GM12878 (cell line): ENCODE measurements around the gene MVK. TPM values are rescaled to one million over a fixed set of nuclear protein-coding genes. Genes with fewer than 3 reads are reported as not detected.

Source experiments
- ATAC-seq: fragments of 200-7000 bp; cut with Tn5 transposase; 3 replicates; pipeline ENCODE4 v1.9.1; 2020; ENCODE audit warnings: mild to moderate bottlenecking, moderate library complexity
- BruUV-seq: library from RNA; stranded (reverse); fragments of 400-500 nt; replicated peaks from 2 replicates; lab custom pipeline; 2021; lab: Mats Ljungman, UMichigan
- CTCF ChIA-PET: fragments of 300-600 bp; sonication (Branson Sonifier 250); formaldehyde crosslinking; extraction: SDS; loops from one replicate; lab custom pipeline; 2021; ENCODE audit warnings: inconsistent platforms; lab: Yijun Ruan, JAX
- POLR2A ChIA-PET: fragments of 350-600 bp; formaldehyde crosslinking; extraction: SDS; loops from one replicate; lab custom pipeline; 2021; ENCODE audit warnings: inconsistent platforms; lab: Charles Lee
- RAD21 ChIA-PET: fragments of 300-600 bp; sonication (Branson Sonifier 250); formaldehyde crosslinking; loops from one replicate; lab custom pipeline; 2023; ENCODE audit warnings: antibody characterized with exemption; ENCODE audit not compliant: unreplicated experiment; lab: Charles Lee
- SMC1A ChIA-PET: fragments of 300-600 bp; sonication (Branson Sonifier 250); formaldehyde crosslinking; loops from one replicate; lab custom pipeline; 2023; ENCODE audit not compliant: unreplicated experiment, uncharacterized antibody; lab: Charles Lee
- DNase-seq: peaks from one replicate; pipeline ENCODE4 v3.0.0-alpha.2; 2011; ENCODE audit warnings: low read depth, low spot score
- FAIRE-seq: peaks from 3 replicates; lab custom pipeline; 2011; peaks lifted over from hg19 to GRCh38; lab: Jason Lieb, UNC
- H2AFZ ChIP-seq: 2 replicates; pipeline ENCODE4 v1.6.0; 2011; ENCODE audit warnings: low read depth, low read length, control low read depth; ENCODE audit not compliant: control insufficient read depth
- H3K27ac ChIP-seq: 2 replicates; pipeline ENCODE4 v1.5.1; 2011; ENCODE audit warnings: control low read depth; ENCODE audit not compliant: control insufficient read depth, insufficient read depth
- H3K27me3 ChIP-seq, 2 experiments: replicated peaks in 1 of 2; 2 replicates each; pipeline versions ENCODE4 v1.6.0 to v1.6.1; 2011; ENCODE audit warnings: low read length in 1 of 2; ENCODE audit not compliant: control insufficient read depth in 2 of 2, insufficient read depth in 2 of 2
- H3K36me3 ChIP-seq, 2 experiments: 2 replicates each; pipeline ENCODE4 v1.5.1; 2011; ENCODE audit warnings: low read length in 1 of 2; ENCODE audit not compliant: control insufficient read depth in 2 of 2, insufficient read depth in 2 of 2
- H3K4me1 ChIP-seq: 2 replicates; pipeline ENCODE4 v1.6.1; 2011; ENCODE audit warnings: mild to moderate bottlenecking, low read length, moderate library complexity, mixed read lengths; ENCODE audit not compliant: control insufficient read depth, insufficient read depth
- H3K4me2 ChIP-seq: 2 replicates; pipeline ENCODE4 v1.6.0; 2011; ENCODE audit warnings: control low read depth; ENCODE audit not compliant: control insufficient read depth, insufficient read depth
- H3K4me3 ChIP-seq: fragments of 200-600 bp; sonication (generic); 2 replicates; pipeline ENCODE4 v1.5.1; 2016
- H3K79me2 ChIP-seq: 2 replicates; pipeline ENCODE4 v1.6.0; 2011; ENCODE audit warnings: low read length; ENCODE audit not compliant: control insufficient read depth, insufficient read depth
- H3K9ac ChIP-seq: 2 replicates; pipeline ENCODE4 v1.8.0; 2011; ENCODE audit warnings: low read length, control low read depth, mixed read lengths; ENCODE audit not compliant: control insufficient read depth, insufficient read depth
- H3K9me3 ChIP-seq: replicated peaks from 3 replicates; pipeline ENCODE4 v1.5.1; 2011; ENCODE audit warnings: mild to moderate bottlenecking, low read length; ENCODE audit not compliant: control insufficient read depth, insufficient read depth
- H4K20me1 ChIP-seq: 2 replicates; pipeline ENCODE4 v1.6.0; 2011; ENCODE audit not compliant: control insufficient read depth, insufficient read depth
- CBX3 ChIP-seq: fragments of 200-600 bp; sonication (generic); IDR thresholded peaks from 2 replicates; pipeline ENCODE4 v1.6.1; 2016; ENCODE audit warnings: low read depth, borderline replicate concordance
- CREB1 ChIP-seq: IDR thresholded peaks from 2 replicates; pipeline ENCODE4 v1.6.1; 2012; ENCODE audit warnings: low read depth, mild to moderate bottlenecking, inconsistent platforms
- EP300 ChIP-seq, 2 experiments: fragments of 150-350 bp in 1 of 2; IDR thresholded peaks; 2 replicates each; pipeline ENCODE4 v1.6.1; 2011 to 2012; ENCODE audit warnings: low read depth in 2 of 2, low read length in 2 of 2, borderline replicate concordance in 1 of 2, improper control_type of control experiment in 1 of 2, inconsistent platforms in 1 of 2; ENCODE audit not compliant: control insufficient read depth in 1 of 2
- IKZF1 ChIP-seq: fragments of 450-650 bp; conservative IDR thresholded peaks from 2 replicates; pipeline ENCODE4 v1.6.1; 2017; ENCODE audit warnings: antibody characterized with exemption, mild to moderate bottlenecking
- NFXL1 ChIP-seq: fragments of 450-650 bp; IDR thresholded peaks from 2 replicates; pipeline ENCODE4 v1.6.1; 2017; ENCODE audit warnings: antibody characterized with exemption, mild to moderate bottlenecking, borderline replicate concordance
- POLR2A ChIP-seq: IDR thresholded peaks from 2 replicates; pipeline ENCODE4 v1.6.1; 2011; ENCODE audit warnings: low read depth, mild to moderate bottlenecking, low read length
- POLR2AphosphoS2 ChIP-seq: IDR thresholded peaks from 2 replicates; pipeline ENCODE4 v1.6.1; 2011; ENCODE audit warnings: low read depth, mild to moderate bottlenecking, low read length, improper control_type of control experiment, moderate library complexity
- RAD51 ChIP-seq: fragments of 450-650 bp; IDR thresholded peaks from 2 replicates; pipeline ENCODE4 v1.6.1; 2016; ENCODE audit warnings: moderate library complexity, mild to moderate bottlenecking, inconsistent platforms
- RUNX3 ChIP-seq: IDR thresholded peaks from 2 replicates; pipeline ENCODE4 v1.6.1; 2012; ENCODE audit warnings: low read length, inconsistent platforms
- SIN3A ChIP-seq: IDR thresholded peaks from 2 replicates; pipeline ENCODE4 v1.6.1; 2012; ENCODE audit warnings: low read depth, low read length, improper control_type of control experiment
- SPI1 ChIP-seq: IDR thresholded peaks from 2 replicates; pipeline ENCODE4 v1.6.1; 2011; ENCODE audit warnings: low read depth, mild to moderate bottlenecking, low read length, moderate library complexity, borderline replicate concordance; ENCODE audit not compliant: insufficient read depth
- SUPT20H ChIP-seq: IDR thresholded peaks from 2 replicates; pipeline ENCODE4 v1.6.1; 2011; ENCODE audit warnings: low read depth, mild to moderate bottlenecking, low read length, moderate library complexity, borderline replicate concordance; ENCODE audit not compliant: control insufficient read depth
- TBL1XR1 ChIP-seq: IDR thresholded peaks from 2 replicates; pipeline ENCODE4 v1.6.1; 2012; ENCODE audit warnings: low read depth, low read length, improper control_type of control experiment
- ZNF384 ChIP-seq: IDR thresholded peaks from 2 replicates; pipeline ENCODE4 v1.6.1; 2012; ENCODE audit warnings: low read depth, mild to moderate bottlenecking, low read length, improper control_type of control experiment, borderline replicate concordance
- WGBS: methylation state at CpG from one replicate; pipeline ENCODE4 v1.1.6; 2016; ENCODE audit warnings: low lambda C conversion rate; ENCODE audit not compliant: insufficient replicate concordance, insufficient coverage; ENCODE audit errors: missing lambda C conversion rate; 5-methylcytosine and 5-hydroxymethylcytosine counted together
- in situ Hi-C: fragments of 300-500 bp; cut with MboI; formaldehyde crosslinking; loops from 9 replicates; pipeline ENCODE4 v1.14.3; 2018; ENCODE audit warnings: mixed read lengths
- intact Hi-C: fragments of 100-400 bp; cut with micrococcal nuclease; formaldehyde crosslinking; loops from one replicate; pipeline ENCODE4 v1.14.2; 2022; ENCODE audit not compliant: unreplicated experiment
- polyA plus RNA-seq, 11 experiments: library from polyadenylated mRNA; depleted of rRNA in 4 of 11; unstranded in 6 of 11; stranded (reverse) in 5 of 11; fragments of >200 nt; fragmentation: Nextera tagmentation in 4 of 11; fragmentation: Illumina TruSeq in 1 of 11; extraction: Ambion mirVana in 4 of 11; extraction: Trizol in 1 of 11; gene quantifications; 1 replicate in 1 of 11; 2 replicates in 10 of 11; pipeline versions ENCODE4 v1.2.1 to v1.2.3, GENCODE V29; 2011 to 2016; ENCODE audit warnings: inconsistent platforms in 2 of 11, missing spikeins in 2 of 11, low read depth in 1 of 11
- total RNA-seq, 4 experiments: library from RNA; depleted of rRNA in 3 of 4; stranded (reverse); fragments of >200 nt in 3 of 4; fragmentation: Illumina TruSeq in 1 of 4; extraction: Trizol in 1 of 4; gene quantifications; 2 replicates each; pipeline versions ENCODE4 v1.2.1 to v1.2.3, GENCODE V29; 2013 to 2021
- TF ChIP-seq, protein P1 (sequence below): fragments of 450-650 bp; formaldehyde crosslinking; IDR thresholded peaks from 2 replicates; pipeline ENCODE4 v1.4.0; 2022; ENCODE audit warnings: mild to moderate bottlenecking, moderate library complexity
- TF ChIP-seq, protein P2 (sequence below): IDR thresholded peaks from 2 replicates; pipeline ENCODE4 v1.6.1; 2011; ENCODE audit warnings: low read depth, mild to moderate bottlenecking, low read length, moderate library complexity, borderline replicate concordance; ENCODE audit errors: extremely low read depth
- TF ChIP-seq, protein P3 (sequence below): fragments of 450-650 bp; IDR thresholded peaks from 2 replicates; pipeline ENCODE4 v1.6.1; 2018; ENCODE audit warnings: mild to moderate bottlenecking, low read depth, moderate library complexity; ENCODE audit not compliant: partially characterized antibody

Gene MVK
- total and polyA plus RNA-seq, 10 of the 15 experiments (the other 5 are each of a cell fraction or from before 2014, with no cell fraction given): 0.24 to 46.7 (median 31.9) TPM

DNA sequence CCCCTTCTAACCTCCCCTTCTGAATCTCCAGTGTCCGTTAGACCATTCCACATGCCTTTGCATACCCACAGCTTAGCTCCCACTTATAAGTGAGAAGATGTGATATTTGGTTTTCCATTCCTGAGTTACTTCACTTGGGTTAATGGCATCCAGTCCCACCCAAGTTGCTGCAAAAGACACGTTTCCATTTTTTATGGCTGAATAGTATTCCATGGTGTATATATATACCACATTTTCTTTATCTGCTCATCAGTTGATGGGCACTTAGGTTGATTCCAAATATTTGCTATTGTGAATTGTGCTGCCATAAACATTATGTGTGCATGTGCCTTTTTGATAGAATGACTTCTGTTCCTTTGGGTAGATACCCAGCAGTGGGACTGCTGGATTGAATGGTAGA, 67.8 kb downstream of the MVK start:
- in situ Hi-C loops: no loop called here
- FAIRE-seq: no peak

More for the DNA sequence above, 67.8 kb downstream of the MVK start:
- CTCF ChIA-PET: no interaction called here
- POLR2A ChIA-PET: interaction anchor here (0.6 kb wide), 1 partner anchor 125 kb away, joined by 8 read pairs; no protein-coding TSS in a partner anchor
- Histone ChIP-seq H4K20me1 (no peaks in the 10 kb centered on the region), H3K4me1 (no peaks in the 10 kb centered on the region), H3K79me2 (no peaks in the 10 kb centered on the region), H2AFZ (no peak overlapping the region), H3K9me3 (no peaks in the 10 kb centered on the region), H3K4me2 (no peak overlapping the region), H3K4me3 (no peak overlapping the region), H3K27ac (no peak overlapping the region), H3K36me3 (no peaks in the 10 kb centered on the region), H3K27me3 (no peaks in the 10 kb centered on the region; a peak in 2 of 4 replicates), H3K9ac (no peak overlapping the region)
- WGBS: 22% methylated on average over 2 of the region's 2 CpGs
- TF ChIP-seq, protein P1, sequence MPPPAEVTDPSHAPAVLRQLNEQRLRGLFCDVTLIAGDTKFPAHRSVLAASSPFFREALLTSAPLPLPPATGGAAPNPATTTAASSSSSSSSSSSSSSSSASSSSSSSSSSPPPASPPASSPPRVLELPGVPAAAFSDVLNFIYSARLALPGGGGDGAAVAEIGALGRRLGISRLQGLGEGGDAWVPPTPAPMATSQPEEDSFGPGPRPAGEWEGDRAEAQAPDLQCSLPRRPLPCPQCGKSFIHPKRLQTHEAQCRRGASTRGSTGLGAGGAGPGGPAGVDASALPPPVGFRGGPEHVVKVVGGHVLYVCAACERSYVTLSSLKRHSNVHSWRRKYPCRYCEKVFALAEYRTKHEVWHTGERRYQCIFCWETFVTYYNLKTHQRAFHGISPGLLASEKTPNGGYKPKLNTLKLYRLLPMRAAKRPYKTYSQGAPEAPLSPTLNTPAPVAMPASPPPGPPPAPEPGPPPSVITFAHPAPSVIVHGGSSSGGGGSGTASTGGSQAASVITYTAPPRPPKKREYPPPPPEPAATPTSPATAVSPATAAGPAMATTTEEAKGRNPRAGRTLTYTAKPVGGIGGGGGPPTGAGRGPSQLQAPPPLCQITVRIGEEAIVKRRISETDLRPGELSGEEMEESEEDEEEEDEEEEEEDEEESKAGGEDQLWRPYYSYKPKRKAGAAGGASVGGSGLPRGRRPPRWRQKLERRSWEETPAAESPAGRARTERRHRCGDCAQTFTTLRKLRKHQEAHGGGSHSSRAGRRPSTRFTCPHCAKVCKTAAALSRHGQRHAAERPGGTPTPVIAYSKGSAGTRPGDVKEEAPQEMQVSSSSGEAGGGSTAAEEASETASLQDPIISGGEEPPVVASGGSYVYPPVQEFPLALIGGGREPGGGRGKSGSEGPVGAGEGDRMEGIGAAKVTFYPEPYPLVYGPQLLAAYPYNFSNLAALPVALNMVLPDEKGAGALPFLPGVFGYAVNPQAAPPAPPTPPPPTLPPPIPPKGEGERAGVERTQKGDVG (CRISPR knock-in tag): no peak
- TF ChIP-seq SUPT20H (no peak), CREB1 (no peak), TBL1XR1 (no peak), SPI1 (no peak), SIN3A (no peak), NFXL1 (no peak), RAD51 (no peak), ZNF384 (no peak), IKZF1 (no peak), RUNX3 (no peak), POLR2A (no peak), EP300 (IDR thresholded peaks at IDR 0.05; ENCODE audit: borderline replicate concordance in 1 of 2, control insufficient read depth in 1 of 2, low read depth in 2 of 2, low read length in 2 of 2) (no peak), POLR2AphosphoS2 (no peak), CBX3 (no peak)
- TF ChIP-seq, protein P2, sequence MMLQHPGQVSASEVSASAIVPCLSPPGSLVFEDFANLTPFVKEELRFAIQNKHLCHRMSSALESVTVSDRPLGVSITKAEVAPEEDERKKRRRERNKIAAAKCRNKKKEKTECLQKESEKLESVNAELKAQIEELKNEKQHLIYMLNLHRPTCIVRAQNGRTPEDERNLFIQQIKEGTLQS: no peak
- TF ChIP-seq, protein P3, sequence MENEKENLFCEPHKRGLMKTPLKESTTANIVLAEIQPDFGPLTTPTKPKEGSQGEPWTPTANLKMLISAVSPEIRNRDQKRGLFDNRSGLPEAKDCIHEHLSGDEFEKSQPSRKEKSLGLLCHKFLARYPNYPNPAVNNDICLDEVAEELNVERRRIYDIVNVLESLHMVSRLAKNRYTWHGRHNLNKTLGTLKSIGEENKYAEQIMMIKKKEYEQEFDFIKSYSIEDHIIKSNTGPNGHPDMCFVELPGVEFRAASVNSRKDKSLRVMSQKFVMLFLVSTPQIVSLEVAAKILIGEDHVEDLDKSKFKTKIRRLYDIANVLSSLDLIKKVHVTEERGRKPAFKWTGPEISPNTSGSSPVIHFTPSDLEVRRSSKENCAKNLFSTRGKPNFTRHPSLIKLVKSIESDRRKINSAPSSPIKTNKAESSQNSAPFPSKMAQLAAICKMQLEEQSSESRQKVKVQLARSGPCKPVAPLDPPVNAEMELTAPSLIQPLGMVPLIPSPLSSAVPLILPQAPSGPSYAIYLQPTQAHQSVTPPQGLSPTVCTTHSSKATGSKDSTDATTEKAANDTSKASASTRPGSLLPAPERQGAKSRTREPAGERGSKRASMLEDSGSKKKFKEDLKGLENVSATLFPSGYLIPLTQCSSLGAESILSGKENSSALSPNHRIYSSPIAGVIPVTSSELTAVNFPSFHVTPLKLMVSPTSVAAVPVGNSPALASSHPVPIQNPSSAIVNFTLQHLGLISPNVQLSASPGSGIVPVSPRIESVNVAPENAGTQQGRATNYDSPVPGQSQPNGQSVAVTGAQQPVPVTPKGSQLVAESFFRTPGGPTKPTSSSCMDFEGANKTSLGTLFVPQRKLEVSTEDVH: no peak
- intact Hi-C loops: no loop called here
- SMC1A ChIA-PET: no interaction called here
- no peak for ATAC-seq
- BruUV-seq: no TSS peak
- RAD21 ChIA-PET: interaction anchor here (1.1 kb wide), 1 partner anchor 44 kb away, joined by 3 read pairs; no protein-coding TSS in a partner anchor
- no peak for DNase-seq
